NCI-H2029 (cell line): Measurements from ENCODE around the gene NFIB.

Source experiments
- DNase-seq: peaks from one replicate; lab custom pipeline; 2025; lab: John Stamatoyannopoulos, UW

NFIB gene

DNA sequence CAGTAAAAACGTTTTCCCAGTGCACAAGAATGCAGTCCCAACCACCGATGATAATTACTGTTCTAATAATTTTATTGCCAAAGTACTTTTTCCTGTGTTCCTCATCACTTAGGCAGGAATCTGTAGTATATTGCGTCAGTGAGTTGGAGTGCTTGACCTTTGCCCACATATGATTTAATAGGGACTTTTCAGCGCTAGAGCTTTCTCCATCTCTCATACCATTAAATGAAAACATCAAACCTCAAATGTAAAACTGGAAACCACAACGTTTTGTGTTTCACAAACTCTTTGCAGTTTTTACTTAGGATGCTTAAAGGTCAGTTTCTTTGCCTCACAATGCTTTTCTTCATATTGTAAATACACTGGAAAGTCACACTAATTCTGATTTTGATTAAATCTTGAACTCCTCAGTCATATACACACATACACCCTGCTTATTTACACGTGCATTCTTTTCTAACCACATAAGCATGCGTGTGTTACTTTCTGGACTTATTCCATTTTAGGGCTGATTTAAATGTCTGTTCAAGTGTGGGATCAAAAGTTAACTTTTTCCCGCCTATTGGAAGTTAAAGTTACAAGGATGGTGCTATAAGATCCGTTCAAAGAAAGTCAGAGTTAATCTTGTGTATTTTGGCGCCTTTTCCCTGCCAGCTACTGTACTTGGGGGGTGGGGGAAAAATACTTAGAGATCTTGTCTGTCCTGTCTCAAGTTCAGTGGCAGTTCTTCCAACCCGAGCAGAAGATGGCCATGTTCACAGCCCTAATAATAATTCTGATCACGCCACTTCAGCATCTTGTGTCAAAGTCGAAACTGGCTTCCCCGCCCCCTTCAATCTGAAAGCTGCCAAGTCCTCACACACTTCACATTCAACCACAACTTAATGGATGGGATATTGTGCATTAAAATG is 6.6 kb upstream of the NFIB start:
- DNase-seq: no peak

DNA sequence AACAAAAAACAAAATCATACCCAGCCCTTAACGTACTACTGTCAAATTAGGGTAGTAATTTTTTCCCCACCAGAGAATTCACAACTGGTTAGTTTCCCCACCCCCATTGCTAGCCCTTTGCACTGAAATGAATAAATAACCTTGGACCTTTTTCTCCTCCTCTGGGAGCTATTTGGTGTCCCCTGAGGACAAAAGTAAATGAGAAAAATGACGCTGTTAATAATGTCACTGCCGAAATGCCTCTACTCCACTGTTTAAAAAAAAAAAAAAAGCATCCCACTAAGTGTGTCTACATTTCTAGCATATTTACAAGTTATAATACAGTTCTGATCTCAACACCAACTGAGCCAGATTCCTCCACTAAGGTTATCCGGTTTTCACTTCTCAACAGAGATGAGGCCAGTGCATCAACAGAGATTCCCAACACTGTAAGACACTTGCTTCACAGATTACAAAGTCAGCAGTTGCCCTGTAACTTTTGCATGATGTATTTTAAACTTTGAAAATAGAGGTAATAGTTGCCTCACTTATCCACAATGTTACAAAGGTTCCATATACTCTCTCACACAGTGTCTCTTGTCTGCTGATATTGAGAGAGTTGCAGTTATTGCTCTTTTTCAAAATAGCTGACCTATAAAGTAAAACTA is 5.1 kb upstream of the NFIB start:
- DNase-seq: no peak

DNA sequence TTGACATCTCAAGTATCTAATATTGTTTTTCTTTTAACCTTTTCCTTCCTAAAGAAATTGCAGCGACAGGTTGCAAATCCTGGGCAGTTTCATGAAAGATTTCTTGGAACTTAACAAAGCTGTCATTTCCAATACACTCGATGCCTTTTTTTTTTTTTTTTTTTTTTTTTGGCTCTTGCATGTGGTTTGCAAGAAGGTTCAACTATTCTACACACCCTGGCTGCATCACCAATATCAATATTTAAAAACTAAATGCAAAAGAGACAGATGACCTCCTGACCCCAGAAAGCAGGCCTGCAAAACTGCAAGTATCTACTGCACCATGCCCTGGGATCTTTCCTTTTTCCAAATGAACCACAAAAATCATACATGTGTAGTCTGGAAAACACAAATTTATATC is 4.4 kb upstream of the NFIB start:
- no peak for DNase-seq

DNA sequence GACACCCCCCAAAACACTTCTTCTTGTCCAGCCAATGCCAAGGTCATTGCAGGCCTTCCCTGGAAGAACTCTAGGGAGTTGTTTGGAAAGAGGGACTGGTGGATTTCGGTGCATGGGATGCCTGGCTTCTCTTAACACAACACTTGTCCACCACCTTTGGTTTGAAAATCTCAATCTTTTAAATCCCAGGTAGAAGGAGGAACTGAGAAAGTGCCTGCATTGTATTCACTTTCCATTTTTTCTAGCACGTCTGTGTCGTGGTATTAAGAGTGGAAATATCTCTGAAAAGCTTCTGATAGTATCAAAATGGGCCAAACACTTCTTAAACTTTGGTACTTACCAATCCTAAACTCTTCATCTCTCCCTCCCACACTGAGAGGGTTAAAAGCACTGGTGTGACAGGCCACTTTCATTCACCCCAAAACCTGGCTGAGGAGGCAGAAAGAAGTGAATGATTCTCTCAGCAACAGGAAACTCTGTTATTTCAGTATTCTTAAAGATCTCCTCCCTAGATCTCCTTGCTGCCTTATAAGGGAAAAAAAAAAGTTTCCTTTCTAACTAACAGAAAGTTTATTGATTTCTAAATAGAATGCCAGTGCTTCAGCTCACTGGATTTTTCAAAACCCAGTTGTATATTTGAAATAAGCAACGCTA is 3.9 kb upstream of the NFIB start:
- DNase-seq: no peak

DNA sequence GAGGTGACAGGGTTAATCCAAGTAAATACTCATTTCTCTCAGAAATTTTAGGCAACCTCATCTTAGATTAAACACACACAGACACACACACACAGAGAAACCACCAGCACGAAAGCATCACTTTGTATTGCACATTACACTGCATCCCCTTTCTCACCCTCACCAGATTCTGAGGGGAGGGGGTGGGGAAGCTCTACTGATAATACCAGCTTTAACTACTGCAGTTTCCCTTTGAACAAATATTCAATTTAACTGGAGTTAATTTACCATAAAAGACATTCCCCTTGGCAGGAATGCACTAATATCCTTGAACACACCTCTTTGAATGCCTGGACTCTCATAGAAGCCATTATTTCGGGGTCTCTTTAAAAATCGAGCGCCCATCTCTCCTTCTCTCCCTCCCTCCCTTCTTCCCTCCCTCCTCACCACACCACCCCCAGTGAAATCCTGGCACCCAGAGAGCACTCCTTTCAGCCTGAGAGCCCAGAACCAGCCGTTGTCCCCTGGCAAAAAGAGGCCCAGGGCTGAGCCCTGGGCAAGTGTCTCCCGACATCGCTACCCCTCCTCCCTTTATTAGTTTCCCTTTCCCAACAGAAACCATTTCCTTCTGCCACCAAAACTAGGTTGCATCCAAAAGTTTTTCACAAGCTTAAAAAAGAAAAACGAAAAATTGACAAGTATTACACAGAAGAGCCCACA is 2.8 kb upstream of the NFIB start:
- DNase-seq: no peak

DNA sequence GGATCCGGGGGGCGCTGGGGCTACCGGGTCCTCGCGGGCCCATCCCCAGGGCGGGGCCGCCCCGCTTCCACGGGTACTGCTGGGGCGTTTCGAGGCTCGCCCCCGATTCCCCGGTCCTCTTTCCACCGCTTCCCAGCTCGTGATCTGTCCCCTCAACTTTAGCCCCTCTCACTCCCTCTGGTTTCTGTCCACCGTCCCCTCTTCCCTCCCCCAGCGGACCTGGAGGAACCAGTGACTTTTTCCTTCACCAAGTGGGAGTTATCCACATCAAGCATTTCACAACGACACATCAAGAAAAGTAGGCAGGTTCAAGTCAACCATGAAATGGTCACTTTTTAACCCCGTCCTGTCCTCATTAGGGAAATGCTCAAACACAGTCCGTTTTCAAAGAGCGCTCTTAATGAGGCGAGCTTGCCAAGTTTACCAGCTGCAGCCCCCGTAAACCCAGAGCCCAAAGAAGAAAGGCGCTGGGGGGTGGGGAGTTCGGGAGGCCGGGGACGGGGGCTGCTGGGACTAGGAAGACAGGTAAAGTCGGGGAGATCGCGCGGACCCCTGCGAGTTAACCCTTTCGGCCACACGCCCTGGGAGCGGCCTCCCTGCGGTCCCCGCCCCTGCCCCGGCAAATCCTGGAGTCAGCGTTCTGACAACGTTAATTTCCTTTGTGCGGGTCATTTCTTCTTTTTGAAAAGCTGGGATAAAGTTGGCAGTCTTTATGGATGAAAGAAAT is 2.1 kb upstream of the NFIB start:
- no peak for DNase-seq

DNA sequence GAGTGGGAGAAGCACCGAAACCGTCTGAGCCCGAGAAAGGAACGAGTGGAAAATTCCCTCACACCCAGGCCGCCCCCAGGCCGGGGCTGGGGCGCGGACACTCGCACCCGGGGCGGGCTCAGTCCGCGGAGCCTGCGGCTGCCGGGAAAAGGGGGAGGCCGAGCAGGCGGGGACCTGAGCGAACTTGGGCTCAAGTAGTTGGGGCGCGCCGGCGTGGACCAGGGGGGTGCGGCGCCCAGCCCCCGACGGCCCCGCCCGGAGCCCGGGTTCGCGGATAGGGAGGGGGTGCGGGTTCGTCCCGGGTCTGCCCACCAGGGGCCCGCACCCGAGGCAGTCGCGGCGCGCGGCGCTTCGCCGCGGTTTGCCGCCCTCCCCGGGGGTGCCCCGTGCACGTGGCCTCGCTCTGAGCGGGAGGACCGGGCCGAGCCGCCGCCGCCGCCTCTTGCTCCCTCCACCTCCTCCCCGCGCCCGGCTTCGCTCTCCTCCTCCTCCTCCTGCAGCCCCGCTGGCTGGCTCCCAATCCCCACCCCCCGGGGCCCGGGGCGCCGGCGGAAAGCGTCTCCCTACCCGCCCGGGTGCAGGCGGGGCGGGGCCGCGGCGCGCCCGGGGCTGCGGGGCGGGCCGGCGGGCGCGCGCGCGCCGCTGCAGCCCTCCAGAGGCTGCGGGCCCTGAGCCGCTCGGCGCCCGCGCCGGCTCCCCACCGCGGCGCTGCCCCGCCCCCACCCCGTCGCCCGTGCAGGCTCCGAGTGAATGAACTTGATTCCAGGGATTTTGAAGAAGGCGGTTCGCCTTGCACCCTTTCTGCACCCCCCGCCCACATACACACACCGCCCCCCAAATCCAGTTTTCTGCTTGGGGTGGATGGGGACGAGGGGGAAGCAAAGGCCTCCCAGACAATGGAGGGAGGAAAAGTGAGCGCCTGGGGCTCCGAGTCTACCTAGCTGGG is 1.3 kb upstream of the NFIB start:
- peak; percentile 61 for DNase-seq

DNA sequence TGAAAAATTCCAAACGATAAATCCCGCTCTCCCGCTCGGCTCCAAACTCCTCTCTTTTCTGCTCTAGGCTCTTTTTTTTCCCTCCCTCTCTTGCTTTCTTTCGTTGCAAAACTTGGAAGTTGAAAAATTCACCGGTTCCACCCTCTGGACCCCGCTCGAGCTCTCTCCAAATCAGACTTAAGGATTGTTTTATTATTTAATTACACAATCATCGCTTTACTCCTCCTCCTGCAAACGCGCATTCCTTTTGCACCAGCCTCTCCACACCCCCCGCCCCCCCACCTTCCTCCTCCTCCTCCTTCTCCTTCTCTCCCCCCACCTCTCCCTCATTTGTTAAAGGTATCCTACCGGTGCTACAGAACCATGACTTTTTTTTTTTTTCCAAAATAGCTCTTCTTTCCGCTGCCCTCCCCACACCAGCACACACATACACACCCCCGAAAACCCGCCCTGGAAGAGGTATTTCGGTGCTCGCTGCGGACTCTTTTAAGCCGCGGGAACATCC is 535 bp upstream of the NFIB start:
- peak; percentile 78 for DNase-seq

DNA sequence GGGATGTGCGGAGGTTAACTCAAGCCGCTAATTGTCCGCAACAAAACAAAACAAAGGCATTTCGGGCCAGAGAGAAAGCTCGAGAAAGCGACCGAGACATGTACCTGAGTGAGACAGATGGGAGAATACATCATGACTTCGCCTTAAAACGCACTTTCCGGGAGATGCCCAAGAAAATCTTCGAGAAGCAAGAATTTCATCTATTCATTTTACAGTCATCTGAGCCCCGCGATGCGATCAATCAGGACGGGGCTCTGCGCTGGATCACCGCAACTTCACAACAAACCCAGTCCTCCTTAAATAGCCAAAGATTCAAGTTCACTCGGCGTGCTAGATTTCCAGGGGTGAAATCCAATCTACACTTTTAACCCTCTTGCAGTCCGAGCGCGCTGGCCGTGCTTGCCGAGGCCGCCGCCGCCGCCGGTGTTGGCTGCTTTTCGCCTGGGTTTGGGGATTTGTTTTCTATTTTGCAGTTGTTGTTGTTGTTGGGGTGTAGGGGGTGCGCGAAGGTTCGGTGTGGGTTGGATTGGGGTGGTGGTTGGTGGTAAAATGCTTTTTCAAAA is 482 bp downstream of the NFIB start:
- no peak for DNase-seq

DNA sequence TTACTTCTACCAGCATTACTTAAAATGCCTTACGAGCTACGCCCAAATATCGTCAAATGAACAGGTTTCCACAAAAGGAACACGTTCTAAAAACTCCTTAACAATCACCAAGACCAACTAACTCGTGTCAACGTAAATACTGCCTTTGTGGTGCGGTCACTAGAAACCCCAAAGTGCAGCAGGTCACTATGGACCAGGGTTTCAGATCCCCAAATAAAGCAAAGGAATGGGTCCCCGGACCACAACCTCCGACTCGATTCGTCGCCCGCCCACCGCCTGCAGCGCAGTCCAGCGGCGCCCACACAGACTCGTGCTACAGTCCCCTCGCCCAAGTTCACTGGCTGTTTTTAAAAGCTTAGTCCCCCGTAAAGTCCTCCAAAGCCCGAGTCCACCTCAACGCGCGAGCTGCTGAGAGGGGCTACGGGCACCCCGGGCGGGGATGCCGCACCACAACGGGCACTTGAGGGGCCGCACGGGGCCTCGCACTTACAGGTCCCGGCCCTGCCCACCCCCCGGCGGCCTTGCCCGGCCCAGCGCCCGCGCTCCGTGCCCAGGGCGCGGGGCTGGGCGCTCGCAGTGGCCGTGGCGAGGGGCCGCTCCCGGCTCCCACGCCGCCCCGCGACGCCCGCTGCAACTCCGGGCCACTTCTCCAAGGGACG is 1.1 kb downstream of the NFIB start:
- no peak for DNase-seq

DNA sequence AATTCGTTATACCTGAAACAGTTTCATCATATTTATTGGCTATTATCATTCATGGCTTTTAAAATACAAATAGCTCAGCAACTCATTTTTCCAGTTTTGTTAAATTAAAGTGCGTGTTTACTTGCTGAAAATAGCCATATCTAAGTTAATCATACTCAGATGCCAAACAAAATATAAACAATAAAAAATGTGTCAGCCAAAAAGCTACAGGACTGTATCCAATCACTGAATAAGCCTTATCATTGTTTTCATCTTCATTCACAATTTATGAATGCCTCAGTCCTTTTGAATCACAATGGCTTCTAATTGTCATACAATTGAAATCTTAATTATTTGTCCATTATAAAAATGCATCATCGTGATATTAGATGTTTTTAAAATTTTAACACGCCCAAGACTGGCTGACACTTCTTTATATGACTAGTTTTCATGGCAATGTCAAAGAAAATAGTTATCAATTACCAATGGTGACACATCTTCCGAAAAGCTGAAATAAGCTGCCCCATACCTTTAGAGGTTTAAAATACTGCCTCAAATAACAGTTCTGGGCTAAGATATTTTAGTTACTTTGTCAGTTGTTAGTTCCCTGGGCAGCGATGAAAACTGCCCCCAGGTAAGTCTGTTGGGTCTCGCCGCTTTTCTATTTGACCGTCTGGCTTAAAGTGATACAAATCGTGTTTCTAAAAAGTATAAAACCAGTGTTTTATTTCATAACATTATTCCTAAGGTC is 1.8 kb downstream of the NFIB start:
- no peak for DNase-seq

DNA sequence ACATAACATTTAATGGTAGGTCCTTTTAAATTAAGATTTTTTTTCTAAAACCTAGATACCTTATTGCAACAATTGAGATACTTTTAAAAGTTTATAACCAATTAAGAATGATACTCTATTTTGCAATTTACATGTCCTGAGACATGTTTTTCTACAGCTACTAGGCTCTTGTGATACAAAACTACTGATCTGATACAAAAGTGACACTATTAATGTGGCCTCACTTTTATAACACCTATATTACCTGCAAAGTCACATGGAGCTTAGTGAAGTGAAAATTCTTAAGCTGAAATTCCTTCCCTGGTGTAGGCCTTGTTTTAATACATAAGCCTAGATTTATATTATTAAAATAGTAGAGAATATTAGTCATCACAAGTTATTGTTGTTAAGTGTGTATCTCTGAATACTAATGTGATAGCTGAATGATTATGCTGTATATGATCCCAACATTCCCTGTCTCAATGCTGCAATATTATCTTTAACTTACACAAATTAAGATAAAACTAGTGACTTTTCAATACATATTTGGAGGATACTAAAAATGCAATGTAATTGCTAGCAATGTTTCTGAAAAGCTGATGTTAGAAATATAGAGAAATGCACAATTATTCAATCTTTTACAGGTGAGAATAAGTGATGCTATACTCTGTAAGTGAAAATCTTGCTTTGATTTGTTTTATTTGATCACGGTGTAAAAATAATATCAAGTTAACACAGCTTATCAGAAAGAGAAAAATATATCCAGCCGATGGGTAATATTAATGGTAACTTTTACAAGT is 2.6 kb downstream of the NFIB start:
- DNase-seq: no peak

DNA sequence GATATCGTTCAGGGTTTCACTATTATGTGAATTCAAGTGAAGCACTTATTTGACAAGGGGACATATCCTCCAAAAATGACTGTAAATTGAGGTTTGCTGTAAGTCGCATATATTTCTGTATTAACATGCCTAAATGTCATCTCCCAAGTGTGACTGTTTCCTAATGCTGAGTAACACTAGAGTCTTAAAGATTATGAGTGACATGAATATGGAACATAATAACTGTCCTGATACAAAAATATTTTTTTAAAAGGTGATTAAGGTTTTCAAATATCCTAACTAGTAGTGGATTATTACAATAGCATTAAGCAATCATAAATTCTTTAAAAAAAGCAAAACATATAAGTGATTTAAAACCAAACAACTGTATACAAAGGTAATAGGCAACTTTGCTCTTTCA is 3.6 kb downstream of the NFIB start:
- no peak for DNase-seq

DNA sequence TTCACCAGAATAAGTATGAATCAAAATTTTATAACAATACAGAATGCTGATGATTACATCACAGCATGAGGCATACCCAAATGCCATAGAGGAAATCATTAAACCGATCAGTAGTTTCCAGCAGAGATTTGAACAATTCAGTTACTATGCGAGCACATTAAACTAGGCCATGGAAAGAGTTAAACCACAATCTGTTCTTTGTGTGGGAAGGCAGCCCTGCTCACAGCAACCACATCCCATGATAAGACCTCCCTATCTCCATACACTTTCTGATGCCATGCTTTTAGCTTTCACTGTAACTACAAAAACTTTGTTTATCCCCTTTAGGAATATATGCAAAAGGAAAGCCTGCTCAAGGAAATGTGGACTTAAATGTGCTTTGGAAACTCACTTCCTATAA is 4.5 kb downstream of the NFIB start:
- DNase-seq: no peak

DNA sequence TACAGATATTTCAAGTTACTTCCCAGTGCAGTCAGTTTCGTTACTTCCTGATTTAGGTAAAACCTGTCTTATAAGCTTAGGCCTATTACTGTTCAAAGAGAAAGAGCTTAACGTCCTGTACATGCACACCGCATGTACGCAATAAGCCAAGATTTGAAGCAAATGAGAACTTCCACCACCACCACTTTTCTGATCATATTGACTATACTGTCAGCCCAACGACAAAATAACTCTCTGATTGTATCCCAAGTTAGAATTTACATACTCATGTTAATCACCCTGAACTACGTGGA is 5.1 kb downstream of the NFIB start:
- no peak for DNase-seq

DNA sequence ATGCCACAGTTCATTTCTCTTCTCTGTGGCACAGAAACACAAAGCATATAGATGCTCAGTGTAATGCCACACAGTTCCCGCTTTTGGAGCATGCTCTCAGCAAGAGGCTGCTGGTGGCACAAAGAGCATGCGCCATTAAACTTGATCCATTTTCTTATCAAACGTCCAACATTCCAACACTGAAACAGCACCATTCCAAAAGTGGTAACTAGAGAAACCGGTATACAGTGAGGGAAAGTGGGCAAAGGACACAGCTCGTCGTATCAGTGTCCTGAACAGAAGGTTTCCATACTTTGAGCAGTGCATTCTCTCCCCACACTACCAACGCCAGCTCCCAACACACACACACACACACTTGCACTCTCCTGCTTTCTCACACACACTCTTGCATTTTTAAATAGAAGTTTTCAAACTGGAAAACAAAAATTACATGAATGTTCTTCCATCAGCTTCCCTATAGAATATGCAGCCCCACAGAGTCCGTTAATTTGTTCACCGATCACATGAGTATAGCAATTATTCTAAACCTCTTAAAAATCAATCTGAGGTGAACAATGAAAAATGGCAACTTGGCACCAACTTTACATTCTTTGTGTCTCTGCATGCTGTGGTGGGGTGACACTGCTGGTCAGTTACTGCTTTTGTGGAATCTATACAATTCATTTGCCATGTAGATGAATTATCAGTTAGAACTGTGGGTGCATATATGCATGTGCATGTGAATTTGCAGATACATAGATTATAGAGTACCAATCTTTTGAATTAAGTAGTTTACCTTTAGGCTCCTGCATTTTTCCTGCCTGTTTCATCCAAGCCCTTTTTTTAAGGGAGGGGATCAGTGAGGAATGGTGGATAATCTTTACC is 5.7 kb downstream of the NFIB start:
- no peak for DNase-seq
